Activated naive CD4-positive, alpha-beta T cell treated with Interleukin-2 at 50 U/mL for 16 hours (primary cell): ENCODE measurements around the gene KLHL10.

ENCODE experiments used
- DNase-seq: peaks from one replicate; pipeline ENCODE4 v3.0.0-alpha.2; 2020

The KLHL10 gene

GRCh38 chr17:41837761-41838538, at the start of gene KLHL10:
Gene KLHL10, plus strand, starts transcription at chr17:41837825. Its CDS starts 108 bp downstream, at chr17:41837933.
- no peak for DNase-seq

- no peak for DNase-seq
Observed at GRCh38 chr17:41792845-41793783, 44.5 kb upstream of the KLHL10 start.

- no peak for DNase-seq
Observed at GRCh38 chr17:41793784-41794539, 43.7 kb upstream of the KLHL10 start.

GRCh38 chr17:41794540-41794975, 43.1 kb upstream of the KLHL10 start:
- DNase-seq: no peak

- DNase-seq: no peak
Observed at GRCh38 chr17:41796121-41796895, 41.3 kb upstream of the KLHL10 start.

- no peak for DNase-seq
Observed at GRCh38 chr17:41797377-41797776, 40.2 kb upstream of the KLHL10 start.

- no peak for DNase-seq
Observed at GRCh38 chr17:41799366-41799765, 38.3 kb upstream of the KLHL10 start.

- DNase-seq: no peak
Observed at GRCh38 chr17:41800601-41801373, 36.8 kb upstream of the KLHL10 start.

GRCh38 chr17:41801374-41802271, 36.0 kb upstream of the KLHL10 start:
- peak; percentile 75 for DNase-seq

GRCh38 chr17:41803049-41804020, 34.3 kb upstream of the KLHL10 start:
- DNase-seq: no peak

- DNase-seq: no peak
Observed at GRCh38 chr17:41806685-41807445, 30.8 kb upstream of the KLHL10 start.

- DNase-seq: no peak
Observed at GRCh38 chr17:41810659-41811548, 26.7 kb upstream of the KLHL10 start.

GRCh38 chr17:41811549-41812380, 25.9 kb upstream of the KLHL10 start, which contains the start of gene P3H4:
Gene P3H4, minus strand, starts transcription at chr17:41811949. Its CDS starts 34 bp downstream, at chr17:41811915.
- DNase-seq: peak; percentile 76

GRCh38 chr17:41812381-41813151, 25.1 kb upstream of the KLHL10 start, which contains the start of gene FKBP10:
Gene FKBP10, plus strand, starts transcription at chr17:41813004. Its CDS starts 31 bp downstream, at chr17:41813035.
- peak; percentile 44 for DNase-seq

- no peak for DNase-seq
Observed at GRCh38 chr17:41813152-41813680, 24.4 kb upstream of the KLHL10 start.
